Body of pancreas (tissue), 4 donors: ENCODE measurements around the gene LAPTM4A.

Experiments
- POLR2A ChIP-seq, 3 donors: fragments of 450-650 bp; IDR thresholded peaks; one replicate each; pipeline ENCODE4 v1.6.1; 2016; ENCODE audit warnings: antibody characterized with exemption in 3 of 3, mild to moderate bottlenecking in 2 of 3
- TF ChIP-seq, protein P1 (sequence below), 7 experiments: fragments of 450-650 bp in 4 of 7; fragments of 200-600 bp in 3 of 7; sonication (generic) in 3 of 7; IDR thresholded peaks; one replicate each; pipeline ENCODE4 v1.5.1; 2016 to 2019; ENCODE audit warnings: antibody characterized with exemption in 7 of 7

DNA sequence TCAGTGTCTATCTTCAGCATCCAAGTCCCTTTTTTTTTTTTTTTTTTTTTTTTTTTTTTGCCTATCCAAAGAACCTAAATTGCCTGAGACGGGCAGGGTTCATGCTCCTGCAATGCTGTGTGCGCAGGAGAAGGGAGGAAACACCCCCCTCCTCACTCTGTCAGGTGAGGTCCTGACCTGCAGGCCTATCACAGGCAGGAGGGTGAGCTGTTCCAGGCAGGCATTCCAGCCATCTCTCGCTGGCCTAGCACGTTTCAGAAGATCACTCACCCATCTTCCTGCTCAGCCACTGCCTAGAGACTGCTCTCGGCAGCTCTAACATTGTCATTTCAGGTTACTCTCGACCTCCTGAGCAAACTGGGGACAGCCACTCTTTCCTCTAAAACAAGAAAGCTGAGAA lies 48.4 kb upstream of the LAPTM4A start:
- TF ChIP-seq, protein P1, sequence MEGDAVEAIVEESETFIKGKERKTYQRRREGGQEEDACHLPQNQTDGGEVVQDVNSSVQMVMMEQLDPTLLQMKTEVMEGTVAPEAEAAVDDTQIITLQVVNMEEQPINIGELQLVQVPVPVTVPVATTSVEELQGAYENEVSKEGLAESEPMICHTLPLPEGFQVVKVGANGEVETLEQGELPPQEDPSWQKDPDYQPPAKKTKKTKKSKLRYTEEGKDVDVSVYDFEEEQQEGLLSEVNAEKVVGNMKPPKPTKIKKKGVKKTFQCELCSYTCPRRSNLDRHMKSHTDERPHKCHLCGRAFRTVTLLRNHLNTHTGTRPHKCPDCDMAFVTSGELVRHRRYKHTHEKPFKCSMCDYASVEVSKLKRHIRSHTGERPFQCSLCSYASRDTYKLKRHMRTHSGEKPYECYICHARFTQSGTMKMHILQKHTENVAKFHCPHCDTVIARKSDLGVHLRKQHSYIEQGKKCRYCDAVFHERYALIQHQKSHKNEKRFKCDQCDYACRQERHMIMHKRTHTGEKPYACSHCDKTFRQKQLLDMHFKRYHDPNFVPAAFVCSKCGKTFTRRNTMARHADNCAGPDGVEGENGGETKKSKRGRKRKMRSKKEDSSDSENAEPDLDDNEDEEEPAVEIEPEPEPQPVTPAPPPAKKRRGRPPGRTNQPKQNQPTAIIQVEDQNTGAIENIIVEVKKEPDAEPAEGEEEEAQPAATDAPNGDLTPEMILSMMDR (IDR thresholded peaks at IDR 0.05) = no peak
- TF ChIP-seq POLR2A (IDR thresholded peaks at IDR 0.05) = no peak
